Urinary bladder (tissue), 4 donors: Measurements from ENCODE around the gene PRR5. TPM values are rescaled to one million over a fixed set of nuclear protein-coding genes. Genes with fewer than 3 reads are reported as not detected.
"Not testable (repeated sequence)": the region's sequence is repeated elsewhere in the genome, so short reads cannot be mapped to it uniquely, and the experiment has no call there.

ENCODE experiments used
- DNase-seq: peaks from one replicate; pipeline ENCODE4 v3.0.0-alpha.2; 2015; ENCODE audit errors: extremely low spot score
- H3K27ac ChIP-seq: one replicate; pipeline ENCODE4 v1.5.1; 2013; ENCODE audit warnings: low read depth, mild to moderate bottlenecking, moderate library complexity
- H3K36me3 ChIP-seq: one replicate; pipeline ENCODE4 v1.6.1; 2013; ENCODE audit warnings: mild to moderate bottlenecking, moderate library complexity; ENCODE audit not compliant: insufficient read depth
- H3K4me1 ChIP-seq: one replicate; pipeline ENCODE4 v1.6.1; 2013; ENCODE audit warnings: mild to moderate bottlenecking, moderate library complexity; ENCODE audit not compliant: insufficient read depth
- H3K4me3 ChIP-seq: one replicate; pipeline ENCODE4 v1.5.1; 2013; ENCODE audit warnings: low read depth, low read length
- WGBS: extraction: QIAGEN DNeasy Blood & Tissue Kit; methylation state at CpG from one replicate; pipeline ENCODE4 v1.1.7; 2013; 5-methylcytosine and 5-hydroxymethylcytosine counted together
- polyA plus RNA-seq: library from polyadenylated mRNA; stranded (reverse); fragments of 200-250 nt; gene quantifications from one replicate; pipeline ENCODE4 v1.2.3, GENCODE V29; 2013
- total RNA-seq: library from RNA; depleted of rRNA; stranded (reverse); fragments of >200 nt; gene quantifications from one replicate; pipeline ENCODE4 v1.2.3, GENCODE V29; 2014
- donor health status: healthy with polysubstance abuse.
- donor health status: healthy.

Gene PRR5
- total and polyA plus RNA-seq, 2 donors: 13.9 to 28.1 TPM

DNA sequence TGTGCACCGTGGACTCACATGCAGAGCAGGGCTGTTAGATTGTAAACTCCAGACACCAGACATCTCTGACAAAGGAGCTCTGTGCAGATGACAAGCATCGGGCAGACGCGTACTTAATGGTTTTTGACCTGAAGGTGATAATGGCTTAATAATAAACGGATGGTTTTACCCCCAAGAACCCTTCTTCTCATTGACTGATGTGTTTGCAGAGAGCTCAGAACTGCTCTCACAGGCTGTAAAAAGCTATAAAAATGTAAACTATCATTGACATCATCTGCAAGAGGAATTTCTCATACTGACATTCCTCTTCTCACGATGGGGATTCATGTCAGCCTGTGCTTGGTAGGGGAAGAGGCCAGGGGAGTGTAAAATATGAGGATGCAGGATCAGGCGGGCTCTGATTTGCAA lies 41.8 kb downstream of the PRR5 start:
- WGBS: 17% methylated on average over 7 of the region's 7 CpGs
- Histone ChIP-seq H3K4me1 (peaks cover 2% of the 10 kb centered on the region), H3K36me3 (no peaks in the 10 kb centered on the region), H3K4me3 (no peak overlapping the region), H3K27ac (no peak overlapping the region)
- no peak for DNase-seq

DNA sequence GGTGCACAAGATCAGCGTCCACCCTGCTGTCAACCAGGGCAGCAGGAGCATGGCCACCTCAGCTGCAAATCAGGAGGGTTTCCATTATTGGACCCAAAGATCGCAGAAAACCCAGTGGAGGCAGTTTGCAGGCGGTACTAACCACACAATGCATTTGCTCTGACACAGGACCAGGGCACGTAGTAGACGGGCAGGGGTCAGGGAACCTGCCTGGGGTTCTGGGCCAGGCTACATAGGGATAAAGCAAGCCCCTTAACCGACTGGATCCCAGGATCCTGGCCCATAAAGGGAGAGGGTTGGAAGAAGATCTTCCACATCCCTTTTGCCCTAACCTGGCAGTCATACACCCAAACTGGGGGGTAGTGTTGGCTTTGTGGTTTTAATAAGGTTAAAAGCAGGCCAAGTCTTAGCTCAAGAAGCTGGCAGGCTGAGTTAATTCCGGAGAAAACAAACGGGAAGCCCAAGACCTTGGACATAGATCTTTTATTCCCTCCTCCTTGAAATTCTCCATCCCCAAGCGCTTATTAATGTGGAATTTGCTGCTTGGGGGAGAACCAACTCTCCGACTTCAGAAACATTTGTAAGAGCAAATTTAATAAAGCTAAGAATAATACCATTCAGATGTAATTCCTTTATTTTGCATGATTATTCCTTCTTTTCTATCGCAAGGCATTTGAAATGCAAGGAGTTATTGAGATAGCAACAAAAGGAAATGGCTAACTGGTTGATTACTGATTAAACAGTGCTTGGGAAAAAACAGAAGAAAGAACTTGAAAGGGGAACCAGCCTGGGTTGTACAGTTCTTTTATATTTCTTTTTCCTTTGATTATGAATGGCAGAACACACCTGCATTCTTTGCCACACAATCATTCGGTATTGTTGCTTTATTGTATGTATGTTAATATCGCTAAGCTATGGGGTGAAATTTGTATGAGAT lies 44.1 kb downstream of the PRR5 start:
- Histone ChIP-seq H3K4me1 (peaks cover 2% of the 10 kb centered on the region), H3K27ac (no peak overlapping the region)
- WGBS: 64% methylated on average over 13 of the region's 13 CpGs

DNA sequence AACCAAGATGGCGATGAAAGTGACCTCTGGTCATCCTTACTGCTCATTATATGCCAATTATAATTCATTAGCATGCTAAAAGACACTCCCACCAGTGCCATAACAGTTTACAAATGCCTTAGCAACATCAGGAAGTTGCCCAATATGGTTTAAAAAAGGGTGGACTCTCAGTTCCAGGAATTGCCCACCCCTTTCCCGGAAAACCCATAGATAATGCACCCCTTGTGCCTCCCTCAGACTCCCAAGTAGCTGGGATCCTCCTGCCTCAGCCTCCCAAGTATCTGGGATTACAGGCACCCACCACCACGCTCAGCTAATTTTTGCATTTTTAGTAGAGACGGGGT lies 45.8 kb downstream of the PRR5 start:
- DNase-seq, H3K36me3 ChIP-seq, H3K4me1 ChIP-seq, H3K4me3 ChIP-seq, H3K27ac ChIP-seq: not testable (repeated sequence)
- WGBS: 96% methylated on average over 4 of the region's 4 CpGs

More for the DNA sequence above, 44.1 kb downstream of the PRR5 start:
- Histone ChIP-seq H3K4me3 (no peak overlapping the region), H3K36me3 (no peaks in the 10 kb centered on the region)
- no peak for DNase-seq

DNA sequence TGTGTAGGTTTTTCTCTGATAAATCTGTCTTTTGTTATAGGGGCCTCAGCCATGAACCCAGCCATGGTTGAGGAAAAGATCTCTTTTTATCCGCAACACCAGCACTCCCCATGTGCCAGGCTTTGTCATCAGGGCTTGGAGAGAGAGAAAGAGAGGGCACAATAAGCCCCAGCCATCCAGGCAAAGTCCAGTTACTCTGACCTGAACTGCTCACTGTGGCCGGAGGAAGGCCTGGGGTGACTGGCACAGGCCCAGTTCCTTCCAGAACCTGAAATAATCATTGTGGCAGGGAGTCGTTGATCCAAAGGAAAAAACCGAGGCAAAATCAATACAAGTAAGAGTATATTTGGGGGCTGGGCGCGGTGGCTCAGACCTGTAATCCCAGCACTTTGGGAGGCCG lies 46.5 kb downstream of the PRR5 start:
- DNase-seq: no peak
- H3K27ac ChIP-seq: no peak overlapping the region
- WGBS: 93% methylated on average over 7 of the region's 7 CpGs
- H3K4me1 ChIP-seq: peaks cover 2% of the 10 kb centered on the region
- no peaks in the 10 kb centered on the region for H3K36me3 ChIP-seq
- no peak overlapping the region for H3K4me3 ChIP-seq

DNA sequence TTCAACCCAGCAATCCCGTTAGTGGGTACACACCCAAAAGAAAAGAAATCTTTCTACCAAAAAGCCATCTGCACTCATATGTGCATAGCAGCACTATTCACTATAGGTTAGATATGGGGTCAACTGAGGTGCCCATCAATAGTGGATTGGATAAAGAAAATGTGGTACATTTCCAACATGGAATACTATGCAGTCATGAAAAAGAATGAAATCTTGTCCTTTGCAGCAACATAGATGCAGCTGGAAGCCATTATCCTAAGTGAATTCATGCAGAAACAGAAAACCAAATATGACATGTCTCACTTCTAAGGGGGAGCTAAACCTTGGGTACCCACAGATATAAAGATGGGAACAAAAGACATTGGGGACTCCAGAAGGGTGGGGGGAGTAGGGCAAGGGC lies 48.5 kb downstream of the PRR5 start:
- H3K4me1 ChIP-seq: peaks cover 2% of the 10 kb centered on the region
- no peak overlapping the region for H3K4me3 ChIP-seq
- WGBS: 61% methylated on average over 1 of the region's 1 CpG
- no peak for DNase-seq
- no peak overlapping the region for H3K27ac ChIP-seq
- no peaks in the 10 kb centered on the region for H3K36me3 ChIP-seq

DNA sequence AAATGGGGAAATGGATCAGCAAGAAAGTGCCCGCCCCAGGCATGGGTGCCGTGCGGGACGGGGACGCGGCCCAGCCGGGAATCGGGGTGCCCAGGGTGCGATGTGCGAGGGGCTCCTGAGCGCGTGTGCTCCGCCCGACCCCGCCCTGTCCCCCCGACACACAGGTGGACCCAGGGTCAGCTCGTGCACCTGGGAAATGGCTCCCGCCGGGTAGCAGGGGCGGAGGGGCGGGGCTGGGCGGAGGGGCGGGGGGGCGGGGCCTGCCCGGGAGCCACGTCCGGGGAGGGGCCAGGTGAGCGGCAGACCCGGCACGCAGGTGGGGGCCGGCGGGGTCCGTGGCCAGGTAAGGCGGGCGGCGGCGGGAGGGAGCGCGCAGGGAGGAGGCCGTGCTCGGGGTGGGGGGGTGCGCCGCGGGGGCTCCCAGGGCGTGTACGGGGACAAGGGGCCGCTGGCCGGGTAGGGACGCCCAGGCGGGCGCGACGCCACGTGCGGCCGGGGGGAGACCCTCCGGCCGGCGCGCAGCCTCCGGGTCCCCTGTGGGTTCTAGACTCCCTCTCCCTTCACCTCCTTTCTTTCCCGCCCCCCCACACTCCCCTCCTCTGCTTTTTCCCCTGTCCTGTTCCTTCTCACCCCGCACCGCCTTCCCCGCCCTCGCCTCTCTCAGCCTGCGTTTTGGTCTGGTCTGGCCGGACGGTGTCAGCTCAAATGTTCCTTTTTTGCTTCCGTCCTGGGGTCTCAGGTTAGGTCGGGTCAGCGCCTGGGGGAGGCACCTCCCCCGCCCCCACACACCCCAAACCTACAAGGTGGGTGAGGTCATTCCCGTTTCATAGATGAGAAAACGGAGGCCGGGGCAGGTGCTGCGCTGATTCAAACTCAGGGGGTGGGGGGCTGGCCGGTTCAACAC lies 50.5 kb downstream of the PRR5 start, which contains the start of gene ARHGAP8:
Gene ARHGAP8 (plus strand): TSS at position 291 of the 904 bp plus-strand sequence. CDS start 33,953 bp downstream, outside the sequence.
- Histone ChIP-seq H3K36me3 (no peaks in the 10 kb centered on the region), H3K4me3 (peak within 1 kb of the TSS; percentile 37), H3K27ac (no peak within 1 kb of the TSS), H3K4me1 (no peaks in the 10 kb centered on the region)
- 9% methylated on average over 76 of the region's 78 CpGs for WGBS
- no peak for DNase-seq

DNA sequence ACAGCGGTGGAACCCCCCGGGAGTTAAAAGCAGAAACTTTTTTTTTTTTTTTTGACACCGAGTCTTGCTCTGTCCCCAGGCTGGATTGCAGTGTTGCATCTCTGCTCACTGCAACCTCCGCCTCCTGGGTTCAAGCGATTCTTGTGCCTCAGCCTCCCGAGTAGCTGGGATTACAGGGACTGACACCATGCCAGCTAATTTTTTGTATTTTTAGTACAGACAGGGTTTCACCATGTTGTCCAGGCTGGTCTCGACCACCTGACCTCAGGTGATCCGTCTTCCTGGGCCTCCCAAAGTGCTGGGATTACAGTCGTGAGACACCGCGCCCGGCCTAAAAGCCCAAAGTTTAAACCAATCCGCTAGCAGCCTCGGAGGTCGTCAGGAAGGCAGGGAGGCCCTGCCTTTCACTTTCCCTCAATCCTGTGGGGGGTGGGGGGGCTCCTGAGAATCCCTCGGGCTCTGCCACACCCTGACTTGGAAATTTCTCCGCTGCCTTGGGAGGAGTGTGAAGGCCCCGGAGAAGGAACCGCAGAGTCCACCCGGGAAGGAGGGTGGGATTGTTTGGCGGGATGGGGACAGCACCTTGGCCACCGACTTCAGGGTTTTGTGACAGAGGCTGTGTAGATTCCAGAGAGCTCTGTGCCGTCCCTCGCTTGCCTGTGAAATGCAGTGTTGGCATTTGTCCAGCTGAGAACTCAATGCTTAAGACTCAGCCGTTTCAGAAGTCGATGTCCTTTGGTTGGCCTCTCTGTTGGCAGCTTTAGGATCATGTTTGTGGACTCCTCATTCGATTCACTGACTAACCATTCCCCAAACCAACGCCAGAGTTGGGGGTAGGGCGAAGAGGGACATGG lies 51.4 kb downstream of the PRR5 start:
- no peak overlapping the region for H3K4me3 ChIP-seq
- no peaks in the 10 kb centered on the region for H3K4me1 ChIP-seq
- peak; percentile 86 for DNase-seq
- H3K27ac ChIP-seq: no peak overlapping the region
- H3K36me3 ChIP-seq: no peaks in the 10 kb centered on the region
- 18% methylated on average over 29 of the region's 29 CpGs for WGBS

DNA sequence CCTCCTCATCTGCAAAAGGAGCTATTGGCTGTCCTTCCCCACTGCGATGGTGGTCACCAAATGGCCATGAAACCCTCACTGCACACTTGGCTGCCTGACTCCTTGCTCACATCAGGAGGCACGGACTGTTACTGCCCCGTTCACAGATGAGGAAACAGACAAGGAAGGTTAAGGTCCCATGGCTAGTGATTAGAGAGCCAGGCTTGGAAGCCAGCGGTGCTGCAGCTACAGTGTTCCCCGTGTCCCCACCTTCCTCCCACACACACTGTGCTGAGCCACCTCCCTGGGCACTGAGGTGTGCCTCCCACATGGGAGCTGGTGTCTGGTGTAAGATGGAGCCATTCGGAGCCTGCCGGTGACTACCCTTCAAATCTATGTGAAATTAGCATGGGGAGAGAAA lies 53.0 kb downstream of the PRR5 start:
- DNase-seq: no peak
- 78% methylated on average over 7 of the region's 7 CpGs for WGBS
- Histone ChIP-seq H3K4me3 (no peak overlapping the region), H3K4me1 (no peaks in the 10 kb centered on the region), H3K27ac (no peak overlapping the region), H3K36me3 (no peaks in the 10 kb centered on the region)

DNA sequence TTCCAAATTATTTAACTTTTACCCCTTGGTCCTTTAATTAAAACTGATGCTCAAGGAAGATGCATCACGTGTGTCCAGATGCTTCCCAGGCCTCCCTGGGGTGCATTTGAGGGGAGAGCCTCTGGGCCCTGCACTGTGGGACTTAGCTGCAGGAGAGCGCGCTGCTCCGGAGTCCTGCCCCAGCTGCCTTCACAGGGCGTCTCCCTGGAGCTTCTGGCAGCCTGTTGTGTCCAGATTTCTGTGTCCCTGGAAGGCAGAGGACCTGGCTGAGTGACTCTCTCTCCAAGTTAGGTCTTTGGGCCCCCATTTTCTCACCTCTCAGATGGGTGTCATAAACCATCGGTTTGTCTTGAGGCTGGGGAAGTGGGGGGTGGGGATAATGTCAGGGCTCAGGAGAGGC lies 53.4 kb downstream of the PRR5 start:
- H3K4me1 ChIP-seq: no peaks in the 10 kb centered on the region
- no peaks in the 10 kb centered on the region for H3K36me3 ChIP-seq
- WGBS: 52% methylated on average over 6 of the region's 6 CpGs
- DNase-seq: no peak
- H3K4me3 ChIP-seq: no peak overlapping the region
- H3K27ac ChIP-seq: no peak overlapping the region

DNA sequence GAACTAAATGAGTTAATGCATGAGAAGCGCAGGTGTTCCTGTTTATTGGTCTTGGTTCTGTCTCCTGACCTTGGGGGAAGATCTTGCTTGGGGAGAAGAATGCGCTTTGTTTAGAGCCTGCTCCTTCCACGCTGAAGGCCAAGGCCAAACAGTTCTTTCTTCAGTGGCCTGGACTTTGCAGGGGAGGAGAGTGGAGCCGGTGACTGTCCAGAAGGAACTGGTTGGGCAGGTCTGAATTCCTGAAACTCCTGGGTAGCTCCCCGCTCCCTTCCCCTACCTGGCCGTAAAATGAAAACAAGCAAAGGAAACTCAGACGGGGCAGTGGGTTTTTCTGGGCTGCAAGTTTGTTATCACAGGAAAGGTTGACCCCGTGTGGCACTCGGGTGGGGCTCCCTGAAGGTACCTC lies 54.0 kb downstream of the PRR5 start:
- H3K27ac ChIP-seq: no peak overlapping the region

DNA sequence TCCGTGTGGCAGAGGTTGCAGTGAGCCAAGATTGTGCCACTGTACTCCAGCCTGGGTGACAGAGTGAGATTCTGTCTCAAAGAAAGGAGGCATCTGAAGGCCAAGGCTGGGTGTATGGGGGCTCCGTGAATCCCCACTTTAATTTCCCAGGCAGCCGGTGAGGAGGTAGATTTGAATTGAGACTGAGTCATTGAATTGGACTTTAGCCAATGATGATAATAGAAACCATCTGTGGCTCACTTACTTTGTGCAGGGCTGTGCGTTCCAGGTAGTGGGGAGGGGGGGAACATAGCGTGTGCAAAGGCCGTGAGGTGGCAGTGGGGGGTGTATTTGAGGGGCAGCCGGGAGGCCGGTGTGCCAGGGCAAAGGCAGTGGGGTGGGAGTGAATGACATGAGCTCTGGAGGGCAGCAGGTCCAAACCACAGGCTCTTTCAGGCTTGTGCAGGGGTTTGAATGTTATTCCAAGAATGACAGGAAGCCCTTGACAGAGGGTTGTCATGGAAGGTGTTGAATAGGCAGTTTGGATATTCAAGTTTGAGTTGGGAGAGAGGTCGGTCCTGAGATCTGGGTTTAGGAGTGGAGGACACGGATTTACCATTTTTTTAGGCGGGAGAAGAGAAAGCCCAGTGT lies 56.5 kb downstream of the PRR5 start:
- Histone ChIP-seq H3K4me3 (no peak overlapping the region), H3K36me3 (no peaks in the 10 kb centered on the region), H3K4me1 (no peaks in the 10 kb centered on the region), H3K27ac (no peak overlapping the region)
- no peak for DNase-seq
- 41% methylated on average over 11 of the region's 11 CpGs for WGBS

More for the DNA sequence above, 54.0 kb downstream of the PRR5 start:
- no peak overlapping the region for H3K4me3 ChIP-seq
- WGBS: 69% methylated on average over 9 of the region's 9 CpGs
- no peaks in the 10 kb centered on the region for H3K36me3 ChIP-seq
- no peaks in the 10 kb centered on the region for H3K4me1 ChIP-seq
- peak; percentile 62 for DNase-seq

DNA sequence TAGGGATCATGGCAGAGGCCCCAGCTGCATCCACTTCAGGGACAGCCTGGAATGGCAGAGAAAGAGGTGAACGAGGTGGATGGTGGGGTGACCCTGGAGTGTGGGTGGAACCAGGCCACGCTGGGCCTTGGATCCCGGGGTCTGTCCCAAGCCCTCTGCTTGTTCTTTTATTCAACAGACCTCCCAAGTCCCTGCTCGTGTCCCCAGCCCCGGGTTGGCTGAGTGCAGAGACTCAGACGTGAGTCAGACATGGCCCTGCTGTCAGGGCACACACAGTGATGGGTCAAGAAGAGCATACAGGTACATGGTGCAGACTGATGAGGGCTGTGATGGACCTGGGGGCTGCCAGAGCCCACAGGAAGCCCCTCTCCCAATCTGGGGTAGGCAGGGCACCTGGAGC lies 57.0 kb downstream of the PRR5 start:
- Histone ChIP-seq H3K4me3 (no peak overlapping the region), H3K36me3 (no peaks in the 10 kb centered on the region), H3K4me1 (no peaks in the 10 kb centered on the region), H3K27ac (no peak overlapping the region)
- WGBS: 74% methylated on average over 6 of the region's 6 CpGs
- DNase-seq: no peak
